Measurements from ENCODE around the gene LRRK2.

GRCh38 chr12:40212566-40212965 lies 12.2 kb upstream of the LRRK2 start:
- TF ChIP-seq CTCF (IDR thresholded peaks at IDR 0.05) = no peak
- no peak for TF ChIP-seq POLR2A (IDR thresholded peaks at IDR 0.05)

Data from stomach (tissue), 4 donors.